OCI-LY7 (cell line): ENCODE results near the gene BCAS4. TPM values are rescaled to one million over a fixed set of nuclear protein-coding genes. Genes with fewer than 3 reads are reported as not detected.
"Not testable (repeated sequence)": the region's sequence is repeated elsewhere in the genome, so short reads cannot be mapped to it uniquely, and the experiment has no call there.

ENCODE experiments used
- BruUV-seq: library from RNA; stranded (reverse); fragments of 400-500 nt; replicated peaks from 2 replicates; lab custom pipeline; 2021; lab: Mats Ljungman, UMichigan
- CTCF ChIA-PET: fragments of 300-600 bp; sonication (Branson Sonifier 250); formaldehyde crosslinking; loops from one replicate; lab custom pipeline; 2022; ENCODE audit warnings: antibody characterized with exemption; ENCODE audit not compliant: unreplicated experiment; lab: Charles Lee
- POLR2A ChIA-PET: fragments of 300-600 bp; sonication (Branson Sonifier 250); formaldehyde crosslinking; loops from one replicate; lab custom pipeline; 2022; ENCODE audit warnings: antibody characterized with exemption; lab: Charles Lee
- DNase-seq: peaks from one replicate; pipeline ENCODE4 v3.0.0-alpha.2; 2015; ENCODE audit warnings: low spot score
- H2AFZ ChIP-seq: fragments of 200-600 bp; sonication (generic), shearing (Covaris generic); 2 replicates; pipeline ENCODE4 v1.6.1; 2014; ENCODE audit warnings: mild to moderate bottlenecking, antibody characterized with exemption, low read length, moderate library complexity
- H3K27ac ChIP-seq: fragments of 200-600 bp; sonication (generic); 2 replicates; pipeline ENCODE4 v1.5.1; 2014; ENCODE audit warnings: mixed run types, low read depth, mild to moderate bottlenecking, moderate library complexity, low read length, inconsistent platforms; ENCODE audit not compliant: poor library complexity, severe bottlenecking
- H3K36me3 ChIP-seq: fragments of 200-600 bp; sonication (generic); 2 replicates; pipeline ENCODE4 v1.6.1; 2014; ENCODE audit warnings: mild to moderate bottlenecking, antibody characterized with exemption, low read length, moderate library complexity, mixed read lengths; ENCODE audit not compliant: insufficient read depth
- H3K4me1 ChIP-seq: fragments of 200-600 bp; sonication (generic); 2 replicates; pipeline ENCODE4 v1.5.1; 2014; ENCODE audit warnings: mild to moderate bottlenecking, low read length; ENCODE audit not compliant: insufficient read depth, poor library complexity, severe bottlenecking
- H3K4me2 ChIP-seq: fragments of 200-600 bp; sonication (generic); 2 replicates; pipeline ENCODE4 v1.6.1; 2014; ENCODE audit warnings: mild to moderate bottlenecking, low read length
- H3K4me3 ChIP-seq: fragments of 200-600 bp; sonication (generic); 2 replicates; pipeline ENCODE4 v1.5.1; 2014; ENCODE audit warnings: mild to moderate bottlenecking, low read depth, low read length; ENCODE audit not compliant: poor library complexity, severe bottlenecking
- H3K79me2 ChIP-seq: fragments of 200-600 bp; sonication (generic); 2 replicates; pipeline ENCODE4 v1.6.1; 2016; ENCODE audit warnings: low read depth, mild to moderate bottlenecking, low read length, moderate library complexity, mixed read lengths; ENCODE audit not compliant: insufficient read depth
- H3K9me2 ChIP-seq: fragments of 200-600 bp; sonication (generic); 2 replicates; pipeline ENCODE4 v1.6.1; 2016; ENCODE audit warnings: mild to moderate bottlenecking, low read length, mixed read lengths; ENCODE audit not compliant: insufficient read depth
- H3K9me3 ChIP-seq: fragments of 200-600 bp; sonication (generic); 2 replicates; pipeline ENCODE4 v1.6.1; 2014; ENCODE audit warnings: mild to moderate bottlenecking, mixed run types, low read length, mixed read lengths
- H4K20me1 ChIP-seq: fragments of 200-600 bp; sonication (generic); 2 replicates; pipeline ENCODE4 v1.6.1; 2014; ENCODE audit warnings: mild to moderate bottlenecking, antibody characterized with exemption, low read length, moderate library complexity, mixed read lengths; ENCODE audit not compliant: insufficient read depth
- EZH2phosphoT487 ChIP-seq: fragments of 200-600 bp; sonication (generic); IDR thresholded peaks from 2 replicates; pipeline ENCODE4 v1.6.1; 2018; ENCODE audit warnings: low read depth, borderline replicate concordance, mild to moderate bottlenecking, mixed run types, antibody characterized with exemption, low read length, moderate library complexity, mixed read lengths
- intact Hi-C: fragments of 100-400 bp; cut with micrococcal nuclease; formaldehyde crosslinking; loops from one replicate; pipeline ENCODE4 v1.10.0; 2022; ENCODE audit not compliant: unreplicated experiment
- total RNA-seq, 2 experiments: library from RNA; depleted of rRNA in 1 of 2; stranded (reverse); fragments of >200 nt in 1 of 2; shearing (Covaris generic) in 1 of 2; gene quantifications; 2 replicates each; pipeline ENCODE4 v1.2.3, GENCODE V29; 2014 to 2022
- TF ChIP-seq, protein P1 (sequence below): fragments of 200-600 bp; sonication (generic); conservative IDR thresholded peaks from 2 replicates; pipeline ENCODE4 v1.5.1; 2014; ENCODE audit warnings: mild to moderate bottlenecking, antibody characterized with exemption, low read length, moderate library complexity, mixed read lengths

BCAS4 gene
- total RNA-seq, 2 experiments from 2014 or later, result 173 to 181 TPM

DNA sequence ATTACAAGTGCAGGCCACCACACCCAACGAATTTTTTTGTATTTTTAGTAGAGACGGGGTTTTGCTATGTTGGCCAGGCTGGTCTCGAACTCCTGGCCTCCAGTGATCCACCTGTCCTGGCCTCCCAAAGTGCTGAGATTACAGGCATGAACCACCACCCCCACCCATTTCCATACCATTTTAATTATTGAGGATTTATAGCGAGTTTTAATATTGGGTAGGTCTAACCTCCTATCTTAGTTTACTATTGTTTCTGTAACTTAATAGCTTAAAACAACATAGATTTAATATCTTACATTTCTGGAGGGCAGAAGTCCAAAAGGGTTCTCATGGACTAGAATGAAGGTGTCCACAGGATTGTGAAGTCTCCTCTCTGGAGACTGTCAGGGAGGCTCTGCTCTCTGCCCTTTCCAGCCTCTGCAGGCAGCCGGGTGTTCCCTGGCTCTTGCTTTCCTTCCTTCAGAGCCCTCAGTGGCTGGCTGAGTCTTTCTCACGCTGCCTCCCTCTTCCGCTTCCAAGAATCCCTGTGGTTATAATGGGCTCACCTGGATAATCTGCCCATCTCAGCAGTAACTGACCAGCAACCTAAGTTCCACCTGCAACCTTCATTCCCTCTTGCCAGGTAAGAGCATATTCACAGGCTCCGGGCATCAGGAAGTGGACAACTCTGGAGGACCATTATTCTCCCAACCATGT lies 18.6 kb upstream of the BCAS4 start:
- no peak overlapping the region for H3K27ac ChIP-seq
- H3K9me2 ChIP-seq, result no peaks in the 10 kb centered on the region
- intact Hi-C loops, result no loop called here
- H2AFZ ChIP-seq, result no peak overlapping the region
- no peak overlapping the region for H3K4me3 ChIP-seq
- H3K4me2 ChIP-seq, result no peak overlapping the region
- BruUV-seq, result no TSS peak
- H3K79me2 ChIP-seq, result no peaks in the 10 kb centered on the region
- H3K4me1 ChIP-seq, result no peaks in the 10 kb centered on the region
- DNase-seq, result no peak
- no peaks in the 10 kb centered on the region for H4K20me1 ChIP-seq
- no peaks in the 10 kb centered on the region for H3K36me3 ChIP-seq
- POLR2A ChIA-PET, result interaction anchor here (0.5 to 0.8 kb wide), 2 partner anchors 46 to 687 kb away, joined by 3 read pairs; no protein-coding TSS in a partner anchor
- TF ChIP-seq, protein P1, sequence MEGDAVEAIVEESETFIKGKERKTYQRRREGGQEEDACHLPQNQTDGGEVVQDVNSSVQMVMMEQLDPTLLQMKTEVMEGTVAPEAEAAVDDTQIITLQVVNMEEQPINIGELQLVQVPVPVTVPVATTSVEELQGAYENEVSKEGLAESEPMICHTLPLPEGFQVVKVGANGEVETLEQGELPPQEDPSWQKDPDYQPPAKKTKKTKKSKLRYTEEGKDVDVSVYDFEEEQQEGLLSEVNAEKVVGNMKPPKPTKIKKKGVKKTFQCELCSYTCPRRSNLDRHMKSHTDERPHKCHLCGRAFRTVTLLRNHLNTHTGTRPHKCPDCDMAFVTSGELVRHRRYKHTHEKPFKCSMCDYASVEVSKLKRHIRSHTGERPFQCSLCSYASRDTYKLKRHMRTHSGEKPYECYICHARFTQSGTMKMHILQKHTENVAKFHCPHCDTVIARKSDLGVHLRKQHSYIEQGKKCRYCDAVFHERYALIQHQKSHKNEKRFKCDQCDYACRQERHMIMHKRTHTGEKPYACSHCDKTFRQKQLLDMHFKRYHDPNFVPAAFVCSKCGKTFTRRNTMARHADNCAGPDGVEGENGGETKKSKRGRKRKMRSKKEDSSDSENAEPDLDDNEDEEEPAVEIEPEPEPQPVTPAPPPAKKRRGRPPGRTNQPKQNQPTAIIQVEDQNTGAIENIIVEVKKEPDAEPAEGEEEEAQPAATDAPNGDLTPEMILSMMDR, result no peak
- no peak for TF ChIP-seq EZH2phosphoT487
- H3K9me3 ChIP-seq, result no peaks in the 10 kb centered on the region
- CTCF ChIA-PET, result no interaction called here

DNA sequence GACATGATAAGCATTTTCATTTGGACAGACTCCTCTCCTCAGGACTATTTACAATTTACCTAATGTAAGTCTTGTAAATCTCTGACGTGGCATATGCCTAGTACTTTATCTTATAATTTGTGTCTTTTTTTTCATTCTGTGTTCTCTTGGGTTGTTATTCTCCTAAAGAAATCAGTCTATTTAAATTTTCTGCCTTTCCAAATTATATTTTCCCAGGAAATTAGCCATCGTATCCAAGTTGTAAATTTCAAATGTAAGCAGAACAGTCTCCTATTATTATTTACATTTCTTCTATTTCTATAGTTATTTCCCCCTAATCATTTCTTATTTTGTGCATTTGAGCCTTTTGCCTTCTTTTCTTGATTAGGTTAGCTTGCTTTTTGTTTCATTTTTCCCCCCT lies 17.5 kb upstream of the BCAS4 start:
- CTCF ChIA-PET, result no interaction called here
- H3K27ac ChIP-seq, result no peak overlapping the region
- intact Hi-C loops, result no loop called here
- no peak for DNase-seq
- no peaks in the 10 kb centered on the region for H4K20me1 ChIP-seq
- no peak overlapping the region for H3K4me3 ChIP-seq
- H3K4me1 ChIP-seq, result no peaks in the 10 kb centered on the region
- H3K4me2 ChIP-seq, result no peak overlapping the region
- no TSS peak for BruUV-seq
- no peak overlapping the region for H2AFZ ChIP-seq
- no peaks in the 10 kb centered on the region for H3K36me3 ChIP-seq
- H3K79me2 ChIP-seq, result no peaks in the 10 kb centered on the region
- POLR2A ChIA-PET, result no interaction called here
- H3K9me3 ChIP-seq, result no peaks in the 10 kb centered on the region
- no peak for TF ChIP-seq EZH2phosphoT487
- TF ChIP-seq, protein P1, result no peak
- H3K9me2 ChIP-seq, result no peaks in the 10 kb centered on the region

DNA sequence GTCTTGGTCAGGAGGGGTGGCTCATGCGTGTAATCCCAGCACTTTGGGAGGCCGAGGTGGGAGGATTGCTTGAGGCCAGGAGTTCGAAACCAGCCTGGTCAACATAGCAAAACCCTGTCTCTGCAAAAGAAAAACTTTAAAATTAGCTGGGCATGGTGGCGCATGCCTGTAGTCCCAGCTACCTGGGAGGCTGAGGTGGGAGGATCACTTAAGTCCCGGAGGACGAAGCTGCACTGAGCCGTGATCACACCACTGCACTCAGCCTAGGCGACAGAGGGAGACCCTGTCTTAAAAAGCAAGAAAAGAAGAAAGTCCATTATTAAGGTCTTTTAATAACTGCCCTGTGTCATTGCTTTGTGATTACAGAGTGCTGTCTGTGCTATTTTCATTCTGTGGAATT lies 15.9 kb upstream of the BCAS4 start:
- intact Hi-C loops, result not testable (repeated sequence)

More for the DNA sequence above, 15.9 kb upstream of the BCAS4 start:
- H3K27ac ChIP-seq, H3K4me1 ChIP-seq, H3K79me2 ChIP-seq, BruUV-seq, H3K4me2 ChIP-seq, H3K4me3 ChIP-seq, H2AFZ ChIP-seq, H3K36me3 ChIP-seq, H3K9me2 ChIP-seq, CTCF ChIA-PET, H3K9me3 ChIP-seq, DNase-seq, H4K20me1 ChIP-seq: not testable (repeated sequence)
- POLR2A ChIA-PET, result interaction anchor here (1.5 kb wide), 1 partner anchor 10 kb away, joined by 6 read pairs; no protein-coding TSS in a partner anchor
